ENCODE measurements around the gene TYSND1. TPM values are rescaled to one million over a fixed set of nuclear protein-coding genes. Genes with fewer than 3 reads are reported as not detected.
A peak's percentile ranks its signal among the peaks of the same experiment; 100 is the strongest.
"Not testable (repeated sequence)": the region's sequence is repeated elsewhere in the genome, so short reads cannot be mapped to it uniquely, and the experiment has no call there.

TYSND1 gene
- total RNA-seq, 1 experiment from 2014 or later = 23.6 TPM

- peaks cover 70% of the 10 kb centered on the region for H3K36me3 ChIP-seq (ENCODE audit: insufficient read depth, low read length)
- H3K4me3 ChIP-seq (ENCODE audit: low read length) = no peak overlapping the region
- H3K9me2 ChIP-seq (replicated peaks; ENCODE audit: insufficient read depth, low read length) = no peaks in the 10 kb centered on the region
- no peak overlapping the region for H3K27ac ChIP-seq (ENCODE audit: low read length)
- H2AFZ ChIP-seq (ENCODE audit: low read length) = no peak overlapping the region
- no peaks in the 10 kb centered on the region for H3K9me3 ChIP-seq (ENCODE audit: low read length)
- peaks cover 21% of the 10 kb centered on the region for H4K20me1 ChIP-seq (ENCODE audit: insufficient read depth, low read depth, low read length)
- H3K4me1 ChIP-seq (ENCODE audit: low read length) = peaks cover 26% of the 10 kb centered on the region
- H3K4me2 ChIP-seq (ENCODE audit: low read depth, low read length, poor library complexity, severe bottlenecking) = no peak overlapping the region
- H3K9ac ChIP-seq (ENCODE audit: low read length) = no peak overlapping the region
- no peaks in the 10 kb centered on the region for H3K27me3 ChIP-seq (ENCODE audit: low read length)
- no peak for DNase-seq
- peaks cover 87% of the 10 kb centered on the region for H3K79me2 ChIP-seq (ENCODE audit: low read length)
These were observed 14.3 kb upstream of the TYSND1 start for GRCh38 chr10:70160798-70161197.

DNA sequence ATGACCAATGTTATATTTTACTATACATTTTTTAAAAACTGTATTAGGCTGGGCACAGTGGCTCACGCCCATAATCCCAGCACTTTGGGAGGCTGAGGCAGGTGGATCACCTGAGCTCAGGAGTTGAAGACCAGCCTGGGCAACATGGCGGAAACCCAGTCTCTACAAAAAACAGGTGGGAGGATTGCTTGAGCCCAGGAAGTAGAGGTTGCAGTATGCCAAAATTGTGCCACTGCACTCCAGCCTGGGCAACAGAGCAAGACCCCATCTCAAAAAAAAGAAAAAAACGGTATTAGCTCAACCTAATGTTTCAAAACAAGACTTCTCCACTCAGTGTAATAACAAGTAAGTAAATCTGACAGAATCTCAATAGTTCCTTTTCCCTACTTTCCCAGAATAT lies 12.9 kb upstream of the TYSND1 start:
- Histone ChIP-seq H4K20me1 (ENCODE audit: insufficient read depth, low read depth, low read length) (peaks cover 20% of the 10 kb centered on the region), H3K36me3 (ENCODE audit: insufficient read depth, low read length) (peaks cover 76% of the 10 kb centered on the region), H3K79me2 (ENCODE audit: low read length) (peaks cover 79% of the 10 kb centered on the region), H3K4me1 (ENCODE audit: low read length) (peaks cover 19% of the 10 kb centered on the region)
- not testable (repeated sequence) for DNase-seq; H3K27me3 ChIP-seq (ENCODE audit: low read length); H3K9me3 ChIP-seq (ENCODE audit: low read length); H2AFZ ChIP-seq (ENCODE audit: low read length); H3K4me3 ChIP-seq (ENCODE audit: low read length); H3K27ac ChIP-seq (ENCODE audit: low read length); H3K4me2 ChIP-seq (ENCODE audit: low read depth, low read length, poor library complexity, severe bottlenecking); H3K9me2 ChIP-seq (replicated peaks; ENCODE audit: insufficient read depth, low read length); H3K9ac ChIP-seq (ENCODE audit: low read length)

DNA sequence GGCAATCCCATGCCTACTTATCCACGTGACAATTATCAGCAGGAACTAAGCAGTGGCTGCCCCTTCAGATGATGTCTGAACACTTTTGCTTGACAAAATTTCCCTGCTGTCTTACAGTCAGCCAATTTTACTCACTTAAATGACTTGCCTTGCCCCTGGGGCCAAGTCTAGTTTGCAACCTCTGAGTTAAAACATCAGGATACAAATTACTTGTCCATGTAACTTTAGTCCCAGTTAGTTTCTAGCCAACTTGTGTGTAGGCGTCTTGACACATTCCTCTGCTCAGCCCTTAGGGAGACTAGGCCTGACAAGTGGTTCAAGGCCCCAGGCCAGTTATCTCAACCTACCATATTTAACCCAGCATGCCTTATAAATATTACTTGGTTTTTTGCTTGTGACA lies 11.6 kb upstream of the TYSND1 start:
- Histone ChIP-seq H3K27me3 (ENCODE audit: low read length) (no peaks in the 10 kb centered on the region), H3K79me2 (ENCODE audit: low read length) (peaks cover 69% of the 10 kb centered on the region), H3K36me3 (ENCODE audit: insufficient read depth, low read length) (peaks cover 77% of the 10 kb centered on the region), H4K20me1 (ENCODE audit: insufficient read depth, low read depth, low read length) (peaks cover 8% of the 10 kb centered on the region; the same call in 1 of the 2 replicates), H3K9ac (ENCODE audit: low read length) (no peak overlapping the region), H3K9me2 (replicated peaks; ENCODE audit: insufficient read depth, low read length) (no peaks in the 10 kb centered on the region), H3K4me2 (ENCODE audit: low read depth, low read length, poor library complexity, severe bottlenecking) (no peak overlapping the region), H2AFZ (ENCODE audit: low read length) (no peak overlapping the region), H3K4me1 (ENCODE audit: low read length) (peaks cover 7% of the 10 kb centered on the region), H3K27ac (ENCODE audit: low read length) (no peak overlapping the region), H3K9me3 (ENCODE audit: low read length) (no peaks in the 10 kb centered on the region), H3K4me3 (ENCODE audit: low read length) (no peak overlapping the region)
- no peak for DNase-seq

GRCh38 chr10:70155255-70155838 lies 8.8 kb upstream of the TYSND1 start:
- Histone ChIP-seq H3K27me3 (ENCODE audit: low read length) (no peaks in the 10 kb centered on the region), H3K4me1 (ENCODE audit: low read length) (no peaks in the 10 kb centered on the region), H3K4me3 (ENCODE audit: low read length) (no peak overlapping the region), H3K9me2 (replicated peaks; ENCODE audit: insufficient read depth, low read length) (no peaks in the 10 kb centered on the region), H3K9ac (ENCODE audit: low read length) (no peak overlapping the region), H3K79me2 (ENCODE audit: low read length) (peaks cover 56% of the 10 kb centered on the region), H2AFZ (ENCODE audit: low read length) (no peak overlapping the region), H3K36me3 (ENCODE audit: insufficient read depth, low read length) (peaks cover 75% of the 10 kb centered on the region), H4K20me1 (ENCODE audit: insufficient read depth, low read depth, low read length) (no peaks in the 10 kb centered on the region), H3K4me2 (ENCODE audit: low read depth, low read length, poor library complexity, severe bottlenecking) (no peak overlapping the region), H3K9me3 (ENCODE audit: low read length) (no peaks in the 10 kb centered on the region), H3K27ac (ENCODE audit: low read length) (no peak overlapping the region)
- DNase-seq = no peak

GRCh38 chr10:70148516-70148915 lies 2.0 kb upstream of the TYSND1 start:
- H3K9me3 ChIP-seq (ENCODE audit: low read length) = no peaks in the 10 kb centered on the region
- no peaks in the 10 kb centered on the region for H3K27me3 ChIP-seq (ENCODE audit: low read length)
- H3K4me2 ChIP-seq (ENCODE audit: low read depth, low read length, poor library complexity, severe bottlenecking) = no peak overlapping the region
- H3K79me2 ChIP-seq (ENCODE audit: low read length) = peaks cover 51% of the 10 kb centered on the region
- peaks cover 29% of the 10 kb centered on the region for H3K36me3 ChIP-seq (ENCODE audit: insufficient read depth, low read length)
- no peak overlapping the region for H3K4me3 ChIP-seq (ENCODE audit: low read length)
- no peak for DNase-seq
- no peaks in the 10 kb centered on the region for H4K20me1 ChIP-seq (ENCODE audit: insufficient read depth, low read depth, low read length)
- no peaks in the 10 kb centered on the region for H3K9me2 ChIP-seq (replicated peaks; ENCODE audit: insufficient read depth, low read length)
- no peak overlapping the region for H3K27ac ChIP-seq (ENCODE audit: low read length)
- H3K4me1 ChIP-seq (ENCODE audit: low read length) = peaks cover 23% of the 10 kb centered on the region
- H2AFZ ChIP-seq (ENCODE audit: low read length) = no peak overlapping the region
- no peak overlapping the region for H3K9ac ChIP-seq (ENCODE audit: low read length)

DNA sequence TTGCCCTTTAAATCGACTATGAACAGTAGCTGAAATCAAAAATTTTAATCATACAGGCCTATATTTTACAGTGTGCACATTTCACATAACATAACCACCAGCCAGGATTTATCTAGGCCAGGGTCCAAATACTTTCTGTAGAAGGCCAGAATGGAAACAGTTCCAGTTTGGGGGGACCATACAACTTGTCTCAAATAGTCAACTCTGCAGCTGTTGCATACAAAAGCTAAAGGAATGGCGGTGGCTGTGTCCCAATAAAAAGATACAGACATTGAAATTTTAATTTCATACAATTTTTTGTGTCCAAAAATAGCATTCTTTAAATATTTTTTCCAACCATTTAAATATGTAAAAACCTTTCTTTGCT lies 742 bp upstream of the TYSND1 start:
- Histone ChIP-seq H3K4me2 (ENCODE audit: low read depth, low read length, poor library complexity, severe bottlenecking) (peak overlapping the region; percentile 100), H3K27ac (ENCODE audit: low read length) (peak overlapping the region; percentile 1; the same call in 1 of the 2 replicates)

DNA sequence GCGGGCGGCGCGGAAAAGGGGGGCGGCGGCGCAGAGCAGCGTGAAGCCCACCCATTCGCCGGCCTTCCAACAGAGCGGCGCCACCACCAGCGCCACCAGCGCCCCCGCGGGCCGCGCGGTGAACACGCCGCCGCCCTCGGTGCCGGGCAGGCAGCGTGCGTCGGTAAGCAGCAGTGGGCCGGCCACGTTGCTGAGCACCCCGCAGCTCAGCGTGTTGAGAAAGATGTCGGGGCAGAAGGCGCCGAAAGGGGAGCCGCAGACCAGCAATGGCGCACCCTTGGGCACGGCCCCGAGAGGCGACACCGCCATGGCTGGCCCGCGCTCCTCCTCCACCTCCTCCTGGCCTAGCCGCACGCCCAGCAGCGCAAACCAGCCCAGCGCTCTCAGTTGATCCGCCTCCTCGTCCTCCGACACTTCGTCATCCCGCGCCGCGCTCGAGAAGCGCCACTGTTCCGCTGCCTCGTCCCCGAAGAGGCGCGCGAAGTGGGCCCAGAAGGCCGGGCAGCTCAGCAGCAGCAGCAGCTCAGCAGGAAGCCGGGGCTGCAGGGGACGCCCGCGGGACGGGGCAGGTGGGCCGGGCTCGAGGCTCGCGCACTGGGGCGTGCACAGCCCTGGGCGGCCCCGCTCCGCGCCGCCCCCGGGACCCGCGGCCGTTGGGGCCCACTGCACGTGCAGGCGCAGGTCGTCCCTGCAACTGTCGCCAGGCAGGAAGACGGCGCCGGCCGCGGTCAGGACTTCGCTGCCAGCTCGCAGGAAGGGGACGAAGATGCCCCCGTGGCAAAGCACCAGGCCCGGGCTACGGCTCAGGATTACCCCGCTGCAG lies 623 bp downstream of the TYSND1 start:
- Histone ChIP-seq H3K36me3 (ENCODE audit: insufficient read depth, low read length) (peaks cover 12% of the 10 kb centered on the region; the same call in 1 of the 2 replicates), H3K79me2 (ENCODE audit: low read length) (peaks cover 47% of the 10 kb centered on the region), H3K9ac (ENCODE audit: low read length) (peak overlapping the region; percentile 100), H3K27ac (ENCODE audit: low read length) (peak overlapping the region; percentile 89), H3K4me1 (ENCODE audit: low read length) (peaks cover 23% of the 10 kb centered on the region), H4K20me1 (ENCODE audit: insufficient read depth, low read depth, low read length) (no peaks in the 10 kb centered on the region), H3K9me3 (ENCODE audit: low read length) (no peaks in the 10 kb centered on the region), H2AFZ (ENCODE audit: low read length) (peak overlapping the region; percentile 30; the same call in 1 of the 2 replicates), H3K27me3 (ENCODE audit: low read length) (no peaks in the 10 kb centered on the region), H3K4me2 (ENCODE audit: low read depth, low read length, poor library complexity, severe bottlenecking) (peak overlapping the region; percentile 100), H3K4me3 (ENCODE audit: low read length) (peak overlapping the region; percentile 89), H3K9me2 (replicated peaks; ENCODE audit: insufficient read depth, low read length) (no peaks in the 10 kb centered on the region)
- peak; percentile 90 for DNase-seq

More for the DNA sequence above, 742 bp upstream of the TYSND1 start:
- Histone ChIP-seq H4K20me1 (ENCODE audit: insufficient read depth, low read depth, low read length) (no peaks in the 10 kb centered on the region), H3K27me3 (ENCODE audit: low read length) (no peaks in the 10 kb centered on the region), H2AFZ (ENCODE audit: low read length) (no peak overlapping the region), H3K79me2 (ENCODE audit: low read length) (peaks cover 50% of the 10 kb centered on the region), H3K4me1 (ENCODE audit: low read length) (peaks cover 23% of the 10 kb centered on the region), H3K9me3 (ENCODE audit: low read length) (no peaks in the 10 kb centered on the region), H3K9ac (ENCODE audit: low read length) (peak overlapping the region; percentile 59), H3K4me3 (ENCODE audit: low read length) (peak overlapping the region; percentile 89), H3K36me3 (ENCODE audit: insufficient read depth, low read length) (peaks cover 17% of the 10 kb centered on the region; the same call in 1 of the 2 replicates), H3K9me2 (replicated peaks; ENCODE audit: insufficient read depth, low read length) (no peaks in the 10 kb centered on the region)
- DNase-seq = no peak

- Histone ChIP-seq H3K4me2 (ENCODE audit: low read depth, low read length, poor library complexity, severe bottlenecking) (peak overlapping the region; percentile 100), H2AFZ (ENCODE audit: low read length) (no peak overlapping the region; the same call in 1 of the 2 replicates), H3K4me1 (ENCODE audit: low read length) (peaks cover 23% of the 10 kb centered on the region)
These were observed 1.3 kb downstream of the TYSND1 start for GRCh38 chr10:70145166-70145665.

More at GRCh38 chr10:70145166-70145665, 1.3 kb downstream of the TYSND1 start:
- peaks cover 5% of the 10 kb centered on the region; the same call in 1 of the 2 replicates for H3K36me3 ChIP-seq (ENCODE audit: insufficient read depth, low read length)
- peaks cover 40% of the 10 kb centered on the region for H3K79me2 ChIP-seq (ENCODE audit: low read length)
- no peaks in the 10 kb centered on the region for H4K20me1 ChIP-seq (ENCODE audit: insufficient read depth, low read depth, low read length)
- no peaks in the 10 kb centered on the region for H3K9me3 ChIP-seq (ENCODE audit: low read length)
- DNase-seq = no peak
- H3K9me2 ChIP-seq (replicated peaks; ENCODE audit: insufficient read depth, low read length) = no peaks in the 10 kb centered on the region
- peak overlapping the region; percentile 89 for H3K27ac ChIP-seq (ENCODE audit: low read length)
- no peaks in the 10 kb centered on the region for H3K27me3 ChIP-seq (ENCODE audit: low read length)
- peak overlapping the region; percentile 89 for H3K4me3 ChIP-seq (ENCODE audit: low read length)
- peak overlapping the region; percentile 100 for H3K9ac ChIP-seq (ENCODE audit: low read length)
